K562 (cell line): ENCODE data around the gene IARS1. TPM values are rescaled to one million over a fixed set of nuclear protein-coding genes. Genes with fewer than 3 reads are reported as not detected.
A peak's percentile ranks its signal among the peaks of the same experiment; 100 is the strongest.

ENCODE experiments used
- CTBP1 ChIP-seq: fragments of 450-650 bp; IDR thresholded peaks from 2 replicates; pipeline ENCODE4 v1.6.1; 2016; ENCODE audit warnings: borderline replicate concordance
- HNRNPUL1 ChIP-seq: fragments of 200-400 bp; formaldehyde crosslinking; IDR thresholded peaks from 2 replicates; pipeline ENCODE4 v1.6.1; 2017; ENCODE audit warnings: low read length
- MYBL2 ChIP-seq, 2 experiments: fragments of 450-650 bp in 1 of 2; sonication (generic) in 1 of 2; formaldehyde crosslinking in 1 of 2; IDR thresholded peaks; 2 replicates each; pipeline versions ENCODE4 v1.6.1 to v1.8.1; 2017 to 2022; ENCODE audit warnings: borderline replicate concordance in 1 of 2, inconsistent platforms in 1 of 2, low read depth in 1 of 2, mild to moderate bottlenecking in 1 of 2, missing genetic modification reagents in 1 of 2, moderate library complexity in 1 of 2
- PHB2 ChIP-seq: fragments of 450-650 bp; IDR thresholded peaks from 2 replicates; pipeline ENCODE4 v1.6.1; 2017; ENCODE audit warnings: low read depth
- RBM15 ChIP-seq: fragments of 200-400 bp; formaldehyde crosslinking; IDR thresholded peaks from 2 replicates; pipeline ENCODE4 v1.6.1; 2018; ENCODE audit warnings: mild to moderate bottlenecking, low read length, moderate library complexity; ENCODE audit not compliant: insufficient read depth
- RBM39 ChIP-seq: fragments of 200-400 bp; formaldehyde crosslinking; optimal IDR thresholded peaks from 2 replicates; pipeline ENCODE3; 2018; ENCODE audit warnings: low read depth, low read length
- SAP30 ChIP-seq: fragments of 200-600 bp; sonication (generic); IDR thresholded peaks from 2 replicates; pipeline ENCODE4 v1.6.1; 2012; ENCODE audit warnings: borderline replicate concordance, low read depth, mild to moderate bottlenecking, moderate library complexity, low read length, control low read depth, inconsistent platforms; ENCODE audit not compliant: insufficient read depth, poor library complexity, severe bottlenecking
- TAF15 ChIP-seq: fragments of 200-400 bp; formaldehyde crosslinking; IDR thresholded peaks from 2 replicates; pipeline ENCODE4 v1.6.1; 2017; ENCODE audit warnings: mild to moderate bottlenecking, low read depth, low read length, moderate library complexity
- ZZZ3 ChIP-seq: fragments of 450-650 bp; IDR thresholded peaks from 2 replicates; pipeline ENCODE4 v1.6.1; 2016; ENCODE audit warnings: antibody characterized with exemption, mild to moderate bottlenecking, moderate library complexity
- polyA plus RNA-seq, 8 experiments: library from polyadenylated mRNA; depleted of rRNA in 4 of 8; stranded (reverse) in 5 of 8; unstranded in 3 of 8; fragments of >200 nt; fragmentation: Nextera tagmentation in 2 of 8; fragmentation: Illumina TruSeq in 1 of 8; extraction: Ambion mirVana in 2 of 8; extraction: Trizol in 1 of 8; gene quantifications; 2 replicates each; pipeline versions ENCODE4 v1.2.1 to v1.2.3, GENCODE V29; 2011 to 2014; ENCODE audit warnings: inconsistent platforms in 1 of 8, missing spikeins in 1 of 8
- total RNA-seq, 7 experiments: library from RNA; depleted of rRNA in 6 of 7; stranded (reverse); fragments of >200 nt in 6 of 7; fragmentation: Illumina TruSeq in 2 of 7; extraction: Trizol in 2 of 7; gene quantifications; 2 replicates each; pipeline versions ENCODE4 v1.2.1 to v1.2.3, GENCODE V29; 2011 to 2021; ENCODE audit warnings: low replicate concordance in 1 of 7
- TF ChIP-seq, protein P1 (sequence below): sonication (generic); formaldehyde crosslinking; IDR thresholded peaks from 2 replicates; pipeline ENCODE4 v1.8.0; 2023; ENCODE audit warnings: mild to moderate bottlenecking, missing genetic modification reagents
- TF ChIP-seq, protein P2 (sequence below): fragments of 250-450 bp; sonication (Bioruptor Pico); IDR thresholded peaks from 2 replicates; pipeline ENCODE4 v1.4.0; 2020; ENCODE audit warnings: mild to moderate bottlenecking
- TF ChIP-seq, protein P3 (sequence below): sonication (generic); formaldehyde crosslinking; IDR thresholded peaks from 2 replicates; pipeline ENCODE4 v1.8.1; 2023; ENCODE audit warnings: missing genetic modification reagents, mild to moderate bottlenecking, borderline replicate concordance
- TF ChIP-seq, protein P4 (sequence below): fragments of 450-650 bp; IDR thresholded peaks from 2 replicates; pipeline ENCODE4 v1.6.1; 2017; ENCODE audit warnings: antibody characterized with exemption

The IARS1 gene
- total and polyA plus RNA-seq, 9 of the 15 experiments (the other 6 are each of a cell fraction or from before 2014, with no cell fraction given) = 119 to 371 (median 234) TPM

GRCh38 chr9:92295240-92295790, 1.8 kb upstream of the IARS1 start (continued):
- TF ChIP-seq, protein P1, sequence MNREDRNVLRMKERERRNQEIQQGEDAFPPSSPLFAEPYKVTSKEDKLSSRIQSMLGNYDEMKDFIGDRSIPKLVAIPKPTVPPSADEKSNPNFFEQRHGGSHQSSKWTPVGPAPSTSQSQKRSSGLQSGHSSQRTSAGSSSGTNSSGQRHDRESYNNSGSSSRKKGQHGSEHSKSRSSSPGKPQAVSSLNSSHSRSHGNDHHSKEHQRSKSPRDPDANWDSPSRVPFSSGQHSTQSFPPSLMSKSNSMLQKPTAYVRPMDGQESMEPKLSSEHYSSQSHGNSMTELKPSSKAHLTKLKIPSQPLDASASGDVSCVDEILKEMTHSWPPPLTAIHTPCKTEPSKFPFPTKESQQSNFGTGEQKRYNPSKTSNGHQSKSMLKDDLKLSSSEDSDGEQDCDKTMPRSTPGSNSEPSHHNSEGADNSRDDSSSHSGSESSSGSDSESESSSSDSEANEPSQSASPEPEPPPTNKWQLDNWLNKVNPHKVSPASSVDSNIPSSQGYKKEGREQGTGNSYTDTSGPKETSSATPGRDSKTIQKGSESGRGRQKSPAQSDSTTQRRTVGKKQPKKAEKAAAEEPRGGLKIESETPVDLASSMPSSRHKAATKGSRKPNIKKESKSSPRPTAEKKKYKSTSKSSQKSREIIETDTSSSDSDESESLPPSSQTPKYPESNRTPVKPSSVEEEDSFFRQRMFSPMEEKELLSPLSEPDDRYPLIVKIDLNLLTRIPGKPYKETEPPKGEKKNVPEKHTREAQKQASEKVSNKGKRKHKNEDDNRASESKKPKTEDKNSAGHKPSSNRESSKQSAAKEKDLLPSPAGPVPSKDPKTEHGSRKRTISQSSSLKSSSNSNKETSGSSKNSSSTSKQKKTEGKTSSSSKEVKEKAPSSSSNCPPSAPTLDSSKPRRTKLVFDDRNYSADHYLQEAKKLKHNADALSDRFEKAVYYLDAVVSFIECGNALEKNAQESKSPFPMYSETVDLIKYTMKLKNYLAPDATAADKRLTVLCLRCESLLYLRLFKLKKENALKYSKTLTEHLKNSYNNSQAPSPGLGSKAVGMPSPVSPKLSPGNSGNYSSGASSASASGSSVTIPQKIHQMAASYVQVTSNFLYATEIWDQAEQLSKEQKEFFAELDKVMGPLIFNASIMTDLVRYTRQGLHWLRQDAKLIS (CRISPR knock-in tag) = 0 out of 2 replicates have a peak, but pooled peaks have one; percentile 51
- TF ChIP-seq CTBP1 (peak; percentile 28; the same call in 1 of the 2 replicates), ZZZ3 (no peak), RBM39 (no peak), RBM15 (no peak), HNRNPUL1 (no peak), MYBL2 (IDR thresholded peaks at IDR 0.05; ENCODE audit: low read depth) (no peak), MYBL2 (CRISPR knock-in tag; IDR thresholded peaks at IDR 0.05; ENCODE audit: borderline replicate concordance) (no peak), SAP30 (no peak), TAF15 (no peak), PHB2 (no peak)
- TF ChIP-seq, protein P2, sequence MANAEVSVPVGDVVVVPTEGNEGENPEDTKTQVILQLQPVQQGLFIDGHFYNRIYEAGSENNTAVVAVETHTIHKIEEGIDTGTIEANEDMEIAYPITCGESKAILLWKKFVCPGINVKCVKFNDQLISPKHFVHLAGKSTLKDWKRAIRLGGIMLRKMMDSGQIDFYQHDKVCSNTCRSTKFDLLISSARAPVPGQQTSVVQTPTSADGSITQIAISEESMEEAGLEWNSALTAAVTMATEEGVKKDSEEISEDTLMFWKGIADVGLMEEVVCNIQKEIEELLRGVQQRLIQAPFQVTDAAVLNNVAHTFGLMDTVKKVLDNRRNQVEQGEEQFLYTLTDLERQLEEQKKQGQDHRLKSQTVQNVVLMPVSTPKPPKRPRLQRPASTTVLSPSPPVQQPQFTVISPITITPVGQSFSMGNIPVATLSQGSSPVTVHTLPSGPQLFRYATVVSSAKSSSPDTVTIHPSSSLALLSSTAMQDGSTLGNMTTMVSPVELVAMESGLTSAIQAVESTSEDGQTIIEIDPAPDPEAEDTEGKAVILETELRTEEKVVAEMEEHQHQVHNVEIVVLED (CRISPR knock-in tag) = no peak
- TF ChIP-seq, protein P3, sequence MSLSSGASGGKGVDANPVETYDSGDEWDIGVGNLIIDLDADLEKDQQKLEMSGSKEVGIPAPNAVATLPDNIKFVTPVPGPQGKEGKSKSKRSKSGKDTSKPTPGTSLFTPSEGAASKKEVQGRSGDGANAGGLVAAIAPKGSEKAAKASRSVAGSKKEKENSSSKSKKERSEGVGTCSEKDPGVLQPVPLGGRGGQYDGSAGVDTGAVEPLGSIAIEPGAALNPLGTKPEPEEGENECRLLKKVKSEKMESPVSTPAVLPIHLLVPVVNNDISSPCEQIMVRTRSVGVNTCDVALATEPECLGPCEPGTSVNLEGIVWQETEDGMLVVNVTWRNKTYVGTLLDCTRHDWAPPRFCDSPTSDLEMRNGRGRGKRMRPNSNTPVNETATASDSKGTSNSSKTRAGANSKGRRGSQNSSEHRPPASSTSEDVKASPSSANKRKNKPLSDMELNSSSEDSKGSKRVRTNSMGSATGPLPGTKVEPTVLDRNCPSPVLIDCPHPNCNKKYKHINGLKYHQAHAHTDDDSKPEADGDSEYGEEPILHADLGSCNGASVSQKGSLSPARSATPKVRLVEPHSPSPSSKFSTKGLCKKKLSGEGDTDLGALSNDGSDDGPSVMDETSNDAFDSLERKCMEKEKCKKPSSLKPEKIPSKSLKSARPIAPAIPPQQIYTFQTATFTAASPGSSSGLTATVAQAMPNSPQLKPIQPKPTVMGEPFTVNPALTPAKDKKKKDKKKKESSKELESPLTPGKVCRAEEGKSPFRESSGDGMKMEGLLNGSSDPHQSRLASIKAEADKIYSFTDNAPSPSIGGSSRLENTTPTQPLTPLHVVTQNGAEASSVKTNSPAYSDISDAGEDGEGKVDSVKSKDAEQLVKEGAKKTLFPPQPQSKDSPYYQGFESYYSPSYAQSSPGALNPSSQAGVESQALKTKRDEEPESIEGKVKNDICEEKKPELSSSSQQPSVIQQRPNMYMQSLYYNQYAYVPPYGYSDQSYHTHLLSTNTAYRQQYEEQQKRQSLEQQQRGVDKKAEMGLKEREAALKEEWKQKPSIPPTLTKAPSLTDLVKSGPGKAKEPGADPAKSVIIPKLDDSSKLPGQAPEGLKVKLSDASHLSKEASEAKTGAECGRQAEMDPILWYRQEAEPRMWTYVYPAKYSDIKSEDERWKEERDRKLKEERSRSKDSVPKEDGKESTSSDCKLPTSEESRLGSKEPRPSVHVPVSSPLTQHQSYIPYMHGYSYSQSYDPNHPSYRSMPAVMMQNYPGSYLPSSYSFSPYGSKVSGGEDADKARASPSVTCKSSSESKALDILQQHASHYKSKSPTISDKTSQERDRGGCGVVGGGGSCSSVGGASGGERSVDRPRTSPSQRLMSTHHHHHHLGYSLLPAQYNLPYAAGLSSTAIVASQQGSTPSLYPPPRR (CRISPR knock-in tag) = no peak
- TF ChIP-seq, protein P4, sequence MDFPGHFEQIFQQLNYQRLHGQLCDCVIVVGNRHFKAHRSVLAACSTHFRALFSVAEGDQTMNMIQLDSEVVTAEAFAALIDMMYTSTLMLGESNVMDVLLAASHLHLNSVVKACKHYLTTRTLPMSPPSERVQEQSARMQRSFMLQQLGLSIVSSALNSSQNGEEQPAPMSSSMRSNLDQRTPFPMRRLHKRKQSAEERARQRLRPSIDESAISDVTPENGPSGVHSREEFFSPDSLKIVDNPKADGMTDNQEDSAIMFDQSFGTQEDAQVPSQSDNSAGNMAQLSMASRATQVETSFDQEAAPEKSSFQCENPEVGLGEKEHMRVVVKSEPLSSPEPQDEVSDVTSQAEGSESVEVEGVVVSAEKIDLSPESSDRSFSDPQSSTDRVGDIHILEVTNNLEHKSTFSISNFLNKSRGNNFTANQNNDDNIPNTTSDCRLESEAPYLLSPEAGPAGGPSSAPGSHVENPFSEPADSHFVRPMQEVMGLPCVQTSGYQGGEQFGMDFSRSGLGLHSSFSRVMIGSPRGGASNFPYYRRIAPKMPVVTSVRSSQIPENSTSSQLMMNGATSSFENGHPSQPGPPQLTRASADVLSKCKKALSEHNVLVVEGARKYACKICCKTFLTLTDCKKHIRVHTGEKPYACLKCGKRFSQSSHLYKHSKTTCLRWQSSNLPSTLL = no peak
